Motor neuron (in vitro differentiated cells): Measurements from ENCODE around the gene CENPB. TPM values are rescaled to one million over a fixed set of nuclear protein-coding genes. Genes with fewer than 3 reads are reported as not detected.

Source experiments
- ATAC-seq, 8 experiments: fragments of 200-7000 bp; cut with Tn5 transposase; replicated peaks in 6 of 8; 2 replicates each; pipeline ENCODE4 v1.8.0; 2021; ENCODE audit warnings: mild to moderate bottlenecking in 8 of 8, moderate library complexity in 8 of 8
- H3K27ac ChIP-seq, 2 donors: fragments of 250-450 bp; sonication (Bioruptor Pico); 2 replicates each; pipeline ENCODE4 v1.9.0; 2021; ENCODE audit warnings: antibody characterized with exemption in 2 of 2, mild to moderate bottlenecking in 2 of 2, moderate library complexity in 1 of 2
- H3K4me1 ChIP-seq, 2 donors: fragments of 250-450 bp; sonication (Bioruptor Pico); replicated peaks in 1 of 2; 2 replicates each; pipeline ENCODE4 v1.6.1; 2021; ENCODE audit warnings: antibody characterized with exemption in 2 of 2, mild to moderate bottlenecking in 2 of 2, moderate library complexity in 1 of 2
- H3K4me3 ChIP-seq, 5 donors: fragments of 250-450 bp; sonication (Bioruptor Pico); 2 replicates each; pipeline ENCODE4 v1.9.0; 2021; ENCODE audit warnings: antibody characterized with exemption in 5 of 5, mild to moderate bottlenecking in 5 of 5, moderate library complexity in 4 of 5
- WGBS, 10 experiments: fragments of 450-650 bp; shearing (Covaris generic); methylation state at CpG; one replicate each; pipeline ENCODE4 v1.0.0; 2022; 5-methylcytosine and 5-hydroxymethylcytosine counted together
- in situ Hi-C, 9 experiments: fragments of 400-800 bp; cut with MboI; loops; one replicate each; pipeline ENCODE4 v1.15.0; 2021; ENCODE audit warnings: low sequenced_read_pairs in 9 of 9, low pct_unique_long_range_greater_than_20kb in 2 of 9; ENCODE audit not compliant: unreplicated experiment in 9 of 9
- total RNA-seq, 8 experiments: library from RNA; unstranded; fragments of 300-600 nt; gene quantifications; 2 replicates each; pipeline versions ENCODE4 v1.2.3 to v1.2.4, GENCODE V29; 2022

The CENPB gene
- total RNA-seq, 8 experiments from 2014 or later: 18.1 to 69.4 (median 53.1) TPM

- H3K4me1 ChIP-seq: peaks cover 4 to 17% of the 10 kb centered on the region in 2 donors
- H3K27ac ChIP-seq: no peak overlapping the region
- H3K4me3 ChIP-seq: no peak overlapping the region
- WGBS, 10 experiments: 53 to 100% (median 75%) methylated on average over 1 to 3 of the region's 11 CpGs; no CpG with 5 or more reads in 5 of the 10 experiments
- in situ Hi-C loops: no loop called here
- no peak for ATAC-seq
Observed at GRCh38 chr20:3745686-3746173, 40.8 kb downstream of the CENPB start.

GRCh38 chr20:3744806-3745685 is 41.5 kb downstream of the CENPB start:
- ATAC-seq: peak; percentile 51 to 88 (median 84)
- Histone ChIP-seq H3K4me1 (peaks cover 4 to 22% of the 10 kb centered on the region in 2 donors), H3K4me3 (peak overlapping the region in 3 of 5 donors; percentile 13 to 24 (median 21)), H3K27ac (no peak overlapping the region)
- 7 to 12% methylated on average over 5 to 9 of the region's 45 CpGs; no CpG with 5 or more reads in 8 of the 10 experiments for WGBS, 10 experiments
- in situ Hi-C loops: no loop called here

GRCh38 chr20:3744037-3744436 is 42.5 kb downstream of the CENPB start:
- ATAC-seq: no peak
- H3K4me1 ChIP-seq: peaks cover 7 to 29% of the 10 kb centered on the region in 2 donors
- H3K4me3 ChIP-seq: no peak overlapping the region
- 29 to 100% (median 80%) methylated on average over 1 of the region's 1 CpG; no CpG with 5 or more reads in 6 of the 10 experiments for WGBS, 10 experiments
- in situ Hi-C loops: no loop called here
- no peak overlapping the region for H3K27ac ChIP-seq

- 50 to 100% (median 100%) methylated on average over 1 to 2 of the region's 2 CpGs; no CpG with 5 or more reads in 1 of the 10 experiments for WGBS, 10 experiments
- Histone ChIP-seq H3K27ac (no peak overlapping the region), H3K4me1 (peaks cover 7 to 31% of the 10 kb centered on the region in 2 donors), H3K4me3 (no peak overlapping the region)
- no peak for ATAC-seq
- in situ Hi-C loops: no loop called here
Observed at GRCh38 chr20:3743251-3743650, 43.3 kb downstream of the CENPB start.

- ATAC-seq: peak in 1 of 8 experiments; percentile 17
- WGBS, 10 experiments: 29 to 40% methylated on average over 2 of the region's 7 CpGs; no CpG with 5 or more reads in 8 of the 10 experiments
- in situ Hi-C loops: no loop called here
Observed at GRCh38 chr20:3741836-3742458, 44.6 kb downstream of the CENPB start.

GRCh38 chr20:3740615-3741301 is 45.8 kb downstream of the CENPB start:
- no peak overlapping the region for H3K4me3 ChIP-seq
- H3K27ac ChIP-seq: no peak overlapping the region
- no peak for ATAC-seq
- H3K4me1 ChIP-seq: peaks cover 7 to 38% of the 10 kb centered on the region in 2 donors
- WGBS, 10 experiments: 91 to 100% (median 100%) methylated on average over 1 to 7 of the region's 15 CpGs; no CpG with 5 or more reads in 5 of the 10 experiments
- in situ Hi-C loops: no loop called here

More at GRCh38 chr20:3741836-3742458, 44.6 kb downstream of the CENPB start:
- no peak overlapping the region for H3K4me3 ChIP-seq
- peaks cover 7 to 34% of the 10 kb centered on the region in 2 donors for H3K4me1 ChIP-seq
- H3K27ac ChIP-seq: peak overlapping the region in 1 of 2 donors; percentile 57

- 20 to 93% (median 50%) methylated on average over 1 to 4 of the region's 7 CpGs; no CpG with 5 or more reads in 5 of the 10 experiments for WGBS, 10 experiments
- peak in 5 of 8 experiments; percentile 4 to 21 (median 10) for ATAC-seq
- Histone ChIP-seq H3K27ac (no peak overlapping the region), H3K4me1 (peaks cover 7 to 35% of the 10 kb centered on the region in 2 donors), H3K4me3 (no peak overlapping the region)
- in situ Hi-C loops: no loop called here
Observed at GRCh38 chr20:3739926-3740451, 46.6 kb downstream of the CENPB start.

GRCh38 chr20:3739054-3739925 is 47.2 kb downstream of the CENPB start:
- H3K27ac ChIP-seq: no peak overlapping the region
- H3K4me3 ChIP-seq: no peak overlapping the region
- 40 to 90% (median 69%) methylated on average over 1 to 6 of the region's 19 CpGs; no CpG with 5 or more reads in 4 of the 10 experiments for WGBS, 10 experiments
- peak; percentile 17 to 60 (median 46) for ATAC-seq
- in situ Hi-C loops: no loop called here
- H3K4me1 ChIP-seq: peaks cover 7 to 35% of the 10 kb centered on the region in 2 donors

- peak in 2 of 8 experiments; percentile 22 to 47 for ATAC-seq
- H3K4me3 ChIP-seq: no peak overlapping the region
- in situ Hi-C loops: no loop called here
- peaks cover 7 to 35% of the 10 kb centered on the region in 2 donors for H3K4me1 ChIP-seq
- H3K27ac ChIP-seq: no peak overlapping the region
- WGBS, 10 experiments: 42 to 74% (median 59%) methylated on average over 1 to 6 of the region's 11 CpGs; no CpG with 5 or more reads in 1 of the 10 experiments
Observed at GRCh38 chr20:3738111-3739053, 48.2 kb downstream of the CENPB start.

GRCh38 chr20:3735768-3736167 is 50.8 kb downstream of the CENPB start:
- Histone ChIP-seq H3K4me1 (peaks cover 2 to 43% of the 10 kb centered on the region in 2 donors), H3K27ac (no peak overlapping the region), H3K4me3 (no peak overlapping the region)
- in situ Hi-C loops: no loop called here
- no peak for ATAC-seq
- 66 to 100% (median 80%) methylated on average over 1 to 3 of the region's 4 CpGs; no CpG with 5 or more reads in 3 of the 10 experiments for WGBS, 10 experiments
